Lung (tissue), 12 donors: Measurements from ENCODE around the gene EMD. TPM values are rescaled to one million over a fixed set of nuclear protein-coding genes. Genes with fewer than 3 reads are reported as not detected.
"Not testable (repeated sequence)": the region's sequence is repeated elsewhere in the genome, so short reads cannot be mapped to it uniquely, and the experiment has no call there.

Source experiments
- ATAC-seq: fragments of 200-7000 bp; cut with Tn5 transposase; one replicate; pipeline ENCODE4 v1.9.1; 2020; ENCODE audit warnings: moderate number of reproducible peaks; ENCODE audit not compliant: insufficient read depth, low FRiP score
- DNase-seq, 3 donors: peaks; one replicate each; pipeline ENCODE4 v3.0.0-alpha.2; 2013 to 2017
- H3K27ac ChIP-seq, 2 donors: one replicate each; pipeline ENCODE4 v1.5.1; 2013; ENCODE audit warnings: mild to moderate bottlenecking in 2 of 2, moderate library complexity in 2 of 2, control low read depth in 1 of 2, inconsistent platforms in 1 of 2, low read depth in 1 of 2, low read length in 1 of 2
- H3K27me3 ChIP-seq, 3 donors: one replicate each; pipeline ENCODE4 v1.5.1; 2013; ENCODE audit warnings: low read length in 2 of 3; ENCODE audit not compliant: control insufficient read depth in 3 of 3, insufficient read depth in 3 of 3
- H3K36me3 ChIP-seq, 4 donors: one replicate each; pipeline ENCODE4 v1.5.1; 2013; ENCODE audit warnings: low read length in 4 of 4, mild to moderate bottlenecking in 1 of 4, moderate library complexity in 1 of 4; ENCODE audit not compliant: control insufficient read depth in 4 of 4, insufficient read depth in 4 of 4
- H3K4me1 ChIP-seq, 5 donors: one replicate each; pipeline ENCODE4 v1.5.1; 2013; ENCODE audit warnings: low read length in 5 of 5, mild to moderate bottlenecking in 2 of 5, moderate library complexity in 1 of 5; ENCODE audit not compliant: control insufficient read depth in 5 of 5, insufficient read depth in 5 of 5
- H3K4me3 ChIP-seq: one replicate; pipeline ENCODE4 v1.5.1; 2013; ENCODE audit warnings: mild to moderate bottlenecking, control low read depth, moderate library complexity
- H3K9ac ChIP-seq, 2 donors: one replicate each; pipeline ENCODE4 v1.5.1; 2013; ENCODE audit warnings: low read length in 2 of 2, control low read depth in 1 of 2; ENCODE audit not compliant: insufficient read depth in 1 of 2
- H3K9me3 ChIP-seq, 4 donors: one replicate each; pipeline ENCODE4 v1.5.1; 2013; ENCODE audit warnings: low read length in 3 of 4, mild to moderate bottlenecking in 1 of 4, moderate library complexity in 1 of 4; ENCODE audit not compliant: control insufficient read depth in 4 of 4, insufficient read depth in 3 of 4
- WGBS, 2 donors: extraction: QIAGEN DNeasy Blood & Tissue Kit; methylation state at CpG; one replicate each; pipeline ENCODE4 v1.1.7; 2013; 5-methylcytosine and 5-hydroxymethylcytosine counted together
- polyA plus RNA-seq, 2 donors: library from polyadenylated mRNA; stranded (reverse); fragments of 200-250 nt; gene quantifications; one replicate each; pipeline ENCODE4 v1.2.1, GENCODE V29; 2013
- total RNA-seq, 2 donors: library from RNA; depleted of rRNA in 1 of 2; stranded (reverse); fragments of >200 nt in 1 of 2; gene quantifications; one replicate each; pipeline ENCODE4 v1.2.1, GENCODE V29; 2014 to 2021
- TF ChIP-seq, protein P1 (sequence below): IDR thresholded peaks from 2 replicates; pipeline ENCODE4 v1.5.1; 2012; ENCODE audit warnings: mild to moderate bottlenecking; ENCODE audit errors: control extremely low read depth, extremely low read depth
- donor health status: control.
- donor health status: control.
- donor health status: Bipolar disorder and iron deficiency.
- donor health status: healthy.
- donor health status: DM: yes; HTN: yes; CAD: no.

Gene EMD
- total and polyA plus RNA-seq, 4 donors: 33.0 to 108 (median 74.8) TPM

DNA sequence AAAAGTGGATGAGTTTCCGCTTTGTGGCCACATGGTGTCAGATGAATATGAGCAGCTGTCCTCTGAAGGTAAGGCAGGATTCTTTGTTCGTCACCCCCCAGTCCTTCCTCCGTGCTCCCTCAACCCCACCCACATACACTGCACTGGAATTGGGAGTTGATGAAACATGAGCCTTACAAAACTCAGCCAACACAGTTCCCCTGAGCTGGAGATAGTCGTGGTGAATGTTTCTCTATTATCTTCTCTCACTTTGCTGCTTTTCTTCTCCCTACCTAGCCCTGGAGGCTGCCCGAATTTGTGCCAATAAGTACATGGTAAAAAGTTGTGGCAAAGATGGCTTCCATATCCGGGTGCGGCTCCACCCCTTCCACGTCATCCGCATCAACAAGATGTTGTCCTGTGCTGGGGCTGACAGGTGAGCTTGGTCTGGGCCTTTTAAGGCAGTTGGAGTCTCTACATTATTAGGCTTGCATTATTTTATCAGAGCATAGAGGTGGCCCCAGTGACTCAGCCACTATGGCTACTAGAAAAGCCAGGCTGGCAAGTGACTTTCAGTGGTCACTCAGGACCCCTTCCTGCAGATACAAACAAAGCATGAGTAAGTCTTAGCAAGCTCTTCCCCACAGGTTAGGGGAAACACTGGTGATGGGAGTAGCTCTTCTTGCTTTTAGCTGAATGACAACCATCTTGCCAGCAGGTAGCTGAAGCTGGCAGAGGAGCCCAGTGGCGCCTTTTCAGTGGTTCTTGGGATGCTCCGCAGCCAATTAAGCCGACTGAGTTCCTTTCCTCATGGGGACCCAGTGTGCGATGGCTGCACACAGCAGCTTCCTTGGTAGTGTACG is 20.7 kb downstream of the EMD start:
- Histone ChIP-seq H3K4me1 (peaks cover 0 to 16% (median 0%) of the 10 kb centered on the region in 5 donors), H3K9me3 (peaks cover 0 to 5% (median 2%) of the 10 kb centered on the region in 4 donors), H3K9ac (peak overlapping the region; percentile 94 to 98), H3K4me3 (peak overlapping the region; percentile 70), H3K27ac (peak overlapping the region; percentile 41 to 62), H3K36me3 (peaks cover 4 to 18% (median 13%) of the 10 kb centered on the region in 4 donors), H3K27me3 (no peaks in the 10 kb centered on the region)
- DNase-seq (no peak), ATAC-seq (no peak)
- TF ChIP-seq, protein P1, sequence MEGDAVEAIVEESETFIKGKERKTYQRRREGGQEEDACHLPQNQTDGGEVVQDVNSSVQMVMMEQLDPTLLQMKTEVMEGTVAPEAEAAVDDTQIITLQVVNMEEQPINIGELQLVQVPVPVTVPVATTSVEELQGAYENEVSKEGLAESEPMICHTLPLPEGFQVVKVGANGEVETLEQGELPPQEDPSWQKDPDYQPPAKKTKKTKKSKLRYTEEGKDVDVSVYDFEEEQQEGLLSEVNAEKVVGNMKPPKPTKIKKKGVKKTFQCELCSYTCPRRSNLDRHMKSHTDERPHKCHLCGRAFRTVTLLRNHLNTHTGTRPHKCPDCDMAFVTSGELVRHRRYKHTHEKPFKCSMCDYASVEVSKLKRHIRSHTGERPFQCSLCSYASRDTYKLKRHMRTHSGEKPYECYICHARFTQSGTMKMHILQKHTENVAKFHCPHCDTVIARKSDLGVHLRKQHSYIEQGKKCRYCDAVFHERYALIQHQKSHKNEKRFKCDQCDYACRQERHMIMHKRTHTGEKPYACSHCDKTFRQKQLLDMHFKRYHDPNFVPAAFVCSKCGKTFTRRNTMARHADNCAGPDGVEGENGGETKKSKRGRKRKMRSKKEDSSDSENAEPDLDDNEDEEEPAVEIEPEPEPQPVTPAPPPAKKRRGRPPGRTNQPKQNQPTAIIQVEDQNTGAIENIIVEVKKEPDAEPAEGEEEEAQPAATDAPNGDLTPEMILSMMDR: no peak
- 41 to 60% methylated on average over 13 to 14 of the region's 14 CpGs for WGBS, 2 donors

DNA sequence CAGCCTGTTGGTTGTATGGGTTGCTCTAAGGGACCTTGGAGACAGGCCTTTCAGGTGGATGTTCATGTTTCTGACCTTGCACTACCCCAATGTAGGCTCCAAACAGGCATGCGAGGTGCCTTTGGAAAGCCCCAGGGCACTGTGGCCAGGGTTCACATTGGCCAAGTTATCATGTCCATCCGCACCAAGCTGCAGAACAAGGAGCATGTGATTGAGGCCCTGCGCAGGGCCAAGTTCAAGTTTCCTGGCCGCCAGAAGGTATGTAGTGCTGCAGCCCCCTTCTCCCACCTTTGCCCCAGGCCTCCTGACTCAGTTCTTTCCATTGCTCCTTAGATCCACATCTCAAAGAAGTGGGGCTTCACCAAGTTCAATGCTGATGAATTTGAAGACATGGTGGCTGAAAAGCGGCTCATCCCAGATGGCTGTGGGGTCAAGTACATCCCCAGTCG is 21.3 kb downstream of the EMD start:
- H3K27ac ChIP-seq, H3K9ac ChIP-seq, DNase-seq, ATAC-seq, H3K27me3 ChIP-seq, H3K9me3 ChIP-seq, H3K4me3 ChIP-seq: not testable (repeated sequence)
- WGBS, 2 donors: 80 to 94% methylated on average over 5 to 6 of the region's 6 CpGs
- H3K36me3 ChIP-seq: peaks cover 4 to 18% (median 13%) of the 10 kb centered on the region in 4 donors
- peaks cover 0 to 16% (median 0%) of the 10 kb centered on the region in 5 donors for H3K4me1 ChIP-seq

DNA sequence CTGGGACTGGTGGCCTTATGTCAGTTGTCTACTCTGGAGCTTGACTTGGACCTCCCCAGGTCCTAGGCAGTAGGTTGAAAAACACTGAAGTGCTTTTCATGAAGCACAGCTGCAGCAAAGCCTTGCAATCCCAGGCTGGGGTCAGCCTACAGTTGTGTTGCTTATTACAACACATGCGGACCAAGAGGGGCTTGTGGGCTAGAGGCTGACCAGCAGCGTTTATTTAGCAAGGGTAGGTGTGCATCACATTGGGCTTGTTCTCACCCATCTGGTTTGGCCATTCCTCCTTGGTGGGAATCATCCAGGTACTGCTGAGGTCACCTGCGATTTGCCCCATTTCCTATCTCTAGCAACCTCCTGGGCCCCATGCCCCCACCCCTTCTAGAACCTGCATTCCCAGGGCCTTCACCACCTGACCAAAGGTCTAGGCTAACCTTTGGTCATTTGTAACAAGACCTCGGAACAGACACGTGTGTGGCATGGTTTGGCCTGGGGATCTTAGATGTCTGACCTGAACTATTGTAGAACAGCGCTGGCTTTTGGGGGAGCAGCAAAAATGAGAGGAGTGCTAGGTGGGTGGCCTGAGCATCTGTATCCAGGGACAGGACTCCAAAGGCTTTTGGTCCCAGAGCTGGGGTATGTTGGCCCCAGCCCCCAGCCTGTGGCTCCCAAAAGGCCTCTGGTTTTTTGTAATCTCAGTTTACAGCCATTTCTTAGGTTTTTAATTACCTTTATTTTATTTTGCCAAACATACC is 22.1 kb downstream of the EMD start:
- DNase-seq: no peak
- Histone ChIP-seq H3K27ac (no peak overlapping the region), H3K9me3 (peaks cover 0 to 5% (median 2%) of the 10 kb centered on the region in 4 donors), H3K4me1 (peaks cover 0 to 16% (median 0%) of the 10 kb centered on the region in 5 donors), H3K36me3 (peaks cover 4 to 18% (median 13%) of the 10 kb centered on the region in 4 donors), H3K9ac (no peak overlapping the region), H3K4me3 (no peak overlapping the region), H3K27me3 (no peaks in the 10 kb centered on the region)
- TF ChIP-seq, protein P1: no peak
- 54 to 67% methylated on average over 6 of the region's 6 CpGs for whole genome bisulfite sequencing, 2 donors
- ATAC-seq: no peak
